Heart right ventricle (tissue), 16 donors: ENCODE measurements around the gene RHOA. TPM values are rescaled to one million over a fixed set of nuclear protein-coding genes. Genes with fewer than 3 reads are reported as not detected.
"Not testable (repeated sequence)": the region's sequence is repeated elsewhere in the genome, so short reads cannot be mapped to it uniquely, and the experiment has no call there.

Source experiments
- ATAC-seq, 8 donors: fragments of 200-7000 bp; cut with Tn5 transposase; one replicate each; pipeline ENCODE4 v1.9.1; 2020; ENCODE audit warnings: mild to moderate bottlenecking in 8 of 8, moderate library complexity in 8 of 8, moderate number of reproducible peaks in 1 of 8
- DNase-seq, 2 donors: peaks; one replicate each; pipeline ENCODE4 v3.0.0-alpha.2; 2020
- H3K27ac ChIP-seq, 10 donors: fragments of 200-600 bp; sonication (generic) in 2 of 10; one replicate each; pipeline versions ENCODE4 v1.5.0 to v1.8.0; 2020 to 2022; ENCODE audit warnings: mild to moderate bottlenecking in 3 of 10
- H3K27me3 ChIP-seq, 7 donors: fragments of 200-600 bp; one replicate each; pipeline ENCODE4 v1.8.0; 2021 to 2022; ENCODE audit warnings: mild to moderate bottlenecking in 2 of 7
- H3K36me3 ChIP-seq, 9 donors: fragments of 200-600 bp; sonication (generic) in 1 of 9; one replicate each; pipeline versions ENCODE4 v1.5.0 to v1.8.0; 2020 to 2022; ENCODE audit warnings: mild to moderate bottlenecking in 2 of 9
- H3K4me1 ChIP-seq, 9 donors: fragments of 200-600 bp; sonication (generic) in 1 of 9; one replicate each; pipeline versions ENCODE4 v1.5.0 to v1.8.0; 2020 to 2022; ENCODE audit warnings: mild to moderate bottlenecking in 4 of 9
- H3K4me3 ChIP-seq, 10 donors: fragments of 200-600 bp; sonication (generic) in 2 of 10; one replicate each; pipeline versions ENCODE4 v1.5.0 to v1.8.0; 2020 to 2022; ENCODE audit warnings: mild to moderate bottlenecking in 7 of 10, moderate library complexity in 2 of 10
- H3K9me3 ChIP-seq, 11 donors: fragments of 200-600 bp in 10 of 11; sonication (generic) in 2 of 11; one replicate each; pipeline versions ENCODE4 v1.5.0 to v1.8.0; 2013 to 2022; ENCODE audit warnings: mild to moderate bottlenecking in 2 of 11, control low read depth in 1 of 11, moderate library complexity in 1 of 11
- CTCF ChIP-seq, 9 donors: fragments of 200-600 bp; sonication (generic) in 2 of 9; IDR thresholded peaks; one replicate each; pipeline versions ENCODE4 v1.5.0 to v1.8.0; 2021 to 2022; ENCODE audit warnings: antibody characterized with exemption in 9 of 9, mild to moderate bottlenecking in 5 of 9, moderate library complexity in 1 of 9
- WGBS, 2 donors: extraction: QIAGEN DNeasy Blood & Tissue Kit; methylation state at CpG; one replicate each; pipeline ENCODE4 v1.1.7; 2013; ENCODE audit warnings: inconsistent platforms in 1 of 2; 5-methylcytosine and 5-hydroxymethylcytosine counted together
- intact Hi-C, 10 donors: fragments of 100-400 bp; cut with DNase I; formaldehyde crosslinking; loops; one replicate each; pipeline versions ENCODE4 v1.11.1 to v1.14.2; 2022
- polyA plus RNA-seq, 2 donors: library from polyadenylated mRNA; stranded (reverse); fragments of 200-250 nt; gene quantifications; one replicate each; pipeline ENCODE4 v1.2.3, GENCODE V29; 2013
- total RNA-seq, 10 donors: library from RNA; stranded (reverse); fragmentation: NEBNext Ultra II Directional in 3 of 10; extraction: Animal tissue kit (Norgen Biotek cat#: 25700) in 3 of 10; gene quantifications; one replicate each; pipeline versions ENCODE4 v1.2.1 to v1.2.4, GENCODE V29; 2021 to 2023
- donor health status: Arrhythmogenic right ventricular cardiomyopathy.
- donor health status: ischemic (EF 13 %, LVEDD 7.1; RV severe dilation, severe dysfunction).
- donor health status: healthy with polysubstance abuse.
- donor health status: DM: no; HTN: yes; CAD: no.
- donor health status: DM: no; HTN: no; CAD: no.
- donor health status: ischemic (EF 25% LVEDD 6.9; RV normal size, moderate dysfunction).
- donor health status: ischemic (EF 25% LVEDD 5.7; RV mildly dilated, moderate dysfunction).
- donor health status: healthy.
- donor health status: DM: yes; HTN: yes; CAD: no.
- donor health status: Ischemic cardiomyopathy.
- donor health status: ischemic (EF 35%, LVEDD 5.7; RV mildly dilated, moderate dysfunction).
- donor health status: nonischemic (EF 11% LVEDD 7.7; RV severe dilation, severe dysfunction).
- donor health status: DM: yes; HTN: yes; CAD: no.
- donor health status: PGD.
- donor health status: ischemic (EF 29% LVEDD 5.4; RV normal size, mild dysfunction).
- donor health status: nonischemic (EF 23%, LVEDD 6.1; RV moderate dilation, normal function).

RHOA gene
- total and polyA plus RNA-seq, 12 donors, result 139 to 335 (median 250) TPM

- Histone ChIP-seq H3K36me3 (peaks cover 0 to 20% (median 5%) of the 10 kb centered on the region in 9 donors), H3K4me1 (peaks cover 14 to 78% (median 68%) of the 10 kb centered on the region in 9 donors), H3K9me3 (no peaks in the 10 kb centered on the region), H3K27me3 (no peaks in the 10 kb centered on the region), H3K4me3 (peak overlapping the region; percentile 48 to 99 (median 91)), H3K27ac (peak overlapping the region in 8 of 10 donors; percentile 14 to 99 (median 98))
- intact Hi-C loops, result loop anchor here in 8 of 10 donors (2.0 to 5.0 kb wide), 4 partner anchors 51 to 69 kb away; partner anchors contain the start of genes GPX1 (in 5 of the 8) and USP4 (in 4 of the 8)
- no peak for DNase-seq
- TF ChIP-seq CTCF (IDR thresholded peaks at IDR 0.05), result no peak
- no peak for ATAC-seq
- 32 to 36% methylated on average over 4 of the region's 4 CpGs for WGBS, 2 donors
These were observed 1.5 kb downstream of the RHOA start for GRCh38 chr3:49410066-49410845.

- no peak overlapping the region for H3K4me3 ChIP-seq
- intact Hi-C loops, result loop anchor here in 1 of 10 donors (5.0 kb wide), 1 partner anchor 50 kb away; the partner anchor contains the start of gene GPX1
- peaks cover 0 to 26% (median 0%) of the 10 kb centered on the region in 9 donors for H3K36me3 ChIP-seq
- 57 to 64% methylated on average over 17 of the region's 17 CpGs for WGBS, 2 donors
- H3K4me1 ChIP-seq, result peaks cover 4 to 82% (median 60%) of the 10 kb centered on the region in 9 donors
- DNase-seq (no peak), ATAC-seq (no peak)
- no peak for TF ChIP-seq CTCF (IDR thresholded peaks at IDR 0.05)
- no peaks in the 10 kb centered on the region for H3K27me3 ChIP-seq
- peak overlapping the region in 8 of 10 donors; percentile 1 to 48 (median 32) for H3K27ac ChIP-seq
- H3K9me3 ChIP-seq, result no peaks in the 10 kb centered on the region
These were observed 4.9 kb downstream of the RHOA start for GRCh38 chr3:49406571-49407565.

GRCh38 chr3:49405570-49405969 lies 6.2 kb downstream of the RHOA start:
- not testable (repeated sequence) for ATAC-seq, H3K27me3 ChIP-seq, DNase-seq, H3K4me3 ChIP-seq, H3K9me3 ChIP-seq
- Histone ChIP-seq H3K27ac (peak overlapping the region in 6 of 10 donors; percentile 1 to 48 (median 24)), H3K36me3 (peaks cover 0 to 35% (median 0%) of the 10 kb centered on the region in 9 donors), H3K4me1 (peaks cover 4 to 91% (median 70%) of the 10 kb centered on the region in 9 donors)
- intact Hi-C loops, result loop anchor here in 1 of 10 donors (5.0 kb wide), 1 partner anchor 48 kb away; the partner anchor contains the start of gene GPX1
- WGBS, 2 donors, result 35 to 47% methylated on average over 9 of the region's 9 CpGs

- Histone ChIP-seq H3K36me3 (peaks cover 0 to 37% (median 0%) of the 10 kb centered on the region in 9 donors), H3K4me1 (peaks cover 6 to 91% (median 71%) of the 10 kb centered on the region in 9 donors), H3K9me3 (no peaks in the 10 kb centered on the region), H3K27ac (no peak overlapping the region), H3K27me3 (no peaks in the 10 kb centered on the region), H3K4me3 (no peak overlapping the region)
- DNase-seq (no peak), ATAC-seq (no peak)
- intact Hi-C loops, result loop anchor here in 1 of 10 donors (5.0 kb wide), 1 partner anchor 42 kb away; no protein-coding TSS in a partner anchor
- 98% methylated on average over 5 of the region's 5 CpGs for WGBS, 2 donors
- no peak for TF ChIP-seq CTCF (IDR thresholded peaks at IDR 0.05)
These were observed 7.9 kb downstream of the RHOA start for GRCh38 chr3:49403891-49404290.
